Activated T-cell treated with anti-CD3 and anti-CD28 coated beads, Interleukin-2, amount 50 U/mL, for 48 hours (primary cell): ENCODE data around the gene AMZ2.
"Not testable (repeated sequence)": the region's sequence is repeated elsewhere in the genome, so short reads cannot be mapped to it uniquely, and the experiment has no call there.

Source experiments
- DNase-seq, 2 experiments: peaks; one replicate each; pipeline ENCODE4 v3.0.0-alpha.2; 2020

Gene AMZ2

GRCh38 chr17:68253426-68253825, 5.6 kb downstream of the AMZ2 start:
- DNase-seq: peak in 1 of 2 experiments; percentile 30

- DNase-seq: no peak
These were observed 7.3 kb downstream of the AMZ2 start for GRCh38 chr17:68255151-68255550.

GRCh38 chr17:68255731-68256538, 8.1 kb downstream of the AMZ2 start:
- DNase-seq: no peak

- not testable (repeated sequence) for DNase-seq
These were observed 8.9 kb downstream of the AMZ2 start for GRCh38 chr17:68256701-68257100.

- DNase-seq: no peak
These were observed 10.1 kb downstream of the AMZ2 start for GRCh38 chr17:68257934-68258333.

GRCh38 chr17:68258890-68259647, 11.2 kb downstream of the AMZ2 start:
- DNase-seq: peak; percentile 71 to 79

GRCh38 chr17:68259648-68259951, 11.8 kb downstream of the AMZ2 start:
- not testable (repeated sequence) for DNase-seq

- DNase-seq: no peak
These were observed 12.4 kb downstream of the AMZ2 start for GRCh38 chr17:68260051-68260762.

GRCh38 chr17:68262467-68262866, 14.6 kb downstream of the AMZ2 start:
- DNase-seq: not testable (repeated sequence)

- DNase-seq: not testable (repeated sequence)
These were observed 15.3 kb downstream of the AMZ2 start for GRCh38 chr17:68263101-68263681.

GRCh38 chr17:68265833-68266232, 18.0 kb downstream of the AMZ2 start:
- DNase-seq: not testable (repeated sequence)

- no peak for DNase-seq
These were observed 25.9 kb downstream of the AMZ2 start for GRCh38 chr17:68273722-68274121.

- DNase-seq: not testable (repeated sequence)
These were observed 28.5 kb downstream of the AMZ2 start for GRCh38 chr17:68276339-68276738.

- no peak for DNase-seq
These were observed 30.0 kb downstream of the AMZ2 start for GRCh38 chr17:68277807-68278206.

GRCh38 chr17:68281965-68282364, 34.1 kb downstream of the AMZ2 start:
- DNase-seq: not testable (repeated sequence)

- DNase-seq: no peak
These were observed 40.5 kb downstream of the AMZ2 start for GRCh38 chr17:68288375-68288774.

GRCh38 chr17:68288804-68289203, 41.0 kb downstream of the AMZ2 start:
- DNase-seq: peak in 1 of 2 experiments; percentile 23

- no peak for DNase-seq
These were observed 41.6 kb downstream of the AMZ2 start for GRCh38 chr17:68289473-68289872.

GRCh38 chr17:68289936-68290267, 42.1 kb downstream of the AMZ2 start:
- DNase-seq: peak in 1 of 2 experiments; percentile 19

- peak; percentile 62 to 68 for DNase-seq
These were observed 42.6 kb downstream of the AMZ2 start for GRCh38 chr17:68290268-68290954.

- DNase-seq: peak; percentile 83 to 87
These were observed 43.4 kb downstream of the AMZ2 start, which contains the start of the genes ARSG and SLC16A6 for GRCh38 chr17:68290955-68291835. TSS of gene ARSG (plus strand) at chr17:68291495. CDS start at chr17:68307494, 15,999 bp downstream. TSS of gene SLC16A6 (minus strand) at chr17:68291127. CDS start at chr17:68278320, 12,807 bp downstream.
